ENCODE data around the gene ADARB1.
A peak's percentile ranks its signal among the peaks of the same experiment; 100 is the strongest.

The ADARB1 gene

DNA sequence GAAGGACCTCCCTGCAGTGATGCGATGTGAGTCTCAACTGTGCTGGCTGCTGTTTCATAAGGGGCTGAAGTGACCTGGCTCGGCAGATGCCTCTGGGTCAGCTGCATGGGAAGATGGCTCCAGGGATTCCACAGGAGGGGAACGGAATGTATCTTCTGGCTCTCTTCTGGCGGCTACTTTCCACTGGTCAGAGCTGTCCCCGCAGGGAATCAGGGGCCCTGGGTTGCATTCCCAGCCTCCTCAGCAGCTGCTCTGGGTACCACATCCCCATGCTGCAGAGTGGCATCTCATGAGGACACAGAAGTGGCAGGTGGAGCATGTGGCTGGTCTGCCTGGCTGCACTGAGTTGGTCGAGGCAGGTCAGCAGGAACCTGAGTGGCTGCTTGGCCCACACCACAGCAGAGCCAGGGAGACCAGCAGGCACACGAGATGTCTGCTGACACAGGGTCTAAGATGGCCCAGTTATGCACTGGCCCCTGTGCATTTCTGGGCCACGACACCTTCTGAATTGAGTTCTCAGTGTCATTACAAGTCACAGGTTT, 170.5 kb downstream of the ADARB1 start:
- no peak overlapping the region for H3K4me3 ChIP-seq (replicated peaks; ENCODE audit: low read depth, low read length)
- no peak for DNase-seq (ENCODE audit: low read depth)
- TF ChIP-seq, protein P1, sequence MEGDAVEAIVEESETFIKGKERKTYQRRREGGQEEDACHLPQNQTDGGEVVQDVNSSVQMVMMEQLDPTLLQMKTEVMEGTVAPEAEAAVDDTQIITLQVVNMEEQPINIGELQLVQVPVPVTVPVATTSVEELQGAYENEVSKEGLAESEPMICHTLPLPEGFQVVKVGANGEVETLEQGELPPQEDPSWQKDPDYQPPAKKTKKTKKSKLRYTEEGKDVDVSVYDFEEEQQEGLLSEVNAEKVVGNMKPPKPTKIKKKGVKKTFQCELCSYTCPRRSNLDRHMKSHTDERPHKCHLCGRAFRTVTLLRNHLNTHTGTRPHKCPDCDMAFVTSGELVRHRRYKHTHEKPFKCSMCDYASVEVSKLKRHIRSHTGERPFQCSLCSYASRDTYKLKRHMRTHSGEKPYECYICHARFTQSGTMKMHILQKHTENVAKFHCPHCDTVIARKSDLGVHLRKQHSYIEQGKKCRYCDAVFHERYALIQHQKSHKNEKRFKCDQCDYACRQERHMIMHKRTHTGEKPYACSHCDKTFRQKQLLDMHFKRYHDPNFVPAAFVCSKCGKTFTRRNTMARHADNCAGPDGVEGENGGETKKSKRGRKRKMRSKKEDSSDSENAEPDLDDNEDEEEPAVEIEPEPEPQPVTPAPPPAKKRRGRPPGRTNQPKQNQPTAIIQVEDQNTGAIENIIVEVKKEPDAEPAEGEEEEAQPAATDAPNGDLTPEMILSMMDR (IDR thresholded peaks at IDR 0.05; ENCODE audit: low read length, missing control alignments) = no peak

DNA sequence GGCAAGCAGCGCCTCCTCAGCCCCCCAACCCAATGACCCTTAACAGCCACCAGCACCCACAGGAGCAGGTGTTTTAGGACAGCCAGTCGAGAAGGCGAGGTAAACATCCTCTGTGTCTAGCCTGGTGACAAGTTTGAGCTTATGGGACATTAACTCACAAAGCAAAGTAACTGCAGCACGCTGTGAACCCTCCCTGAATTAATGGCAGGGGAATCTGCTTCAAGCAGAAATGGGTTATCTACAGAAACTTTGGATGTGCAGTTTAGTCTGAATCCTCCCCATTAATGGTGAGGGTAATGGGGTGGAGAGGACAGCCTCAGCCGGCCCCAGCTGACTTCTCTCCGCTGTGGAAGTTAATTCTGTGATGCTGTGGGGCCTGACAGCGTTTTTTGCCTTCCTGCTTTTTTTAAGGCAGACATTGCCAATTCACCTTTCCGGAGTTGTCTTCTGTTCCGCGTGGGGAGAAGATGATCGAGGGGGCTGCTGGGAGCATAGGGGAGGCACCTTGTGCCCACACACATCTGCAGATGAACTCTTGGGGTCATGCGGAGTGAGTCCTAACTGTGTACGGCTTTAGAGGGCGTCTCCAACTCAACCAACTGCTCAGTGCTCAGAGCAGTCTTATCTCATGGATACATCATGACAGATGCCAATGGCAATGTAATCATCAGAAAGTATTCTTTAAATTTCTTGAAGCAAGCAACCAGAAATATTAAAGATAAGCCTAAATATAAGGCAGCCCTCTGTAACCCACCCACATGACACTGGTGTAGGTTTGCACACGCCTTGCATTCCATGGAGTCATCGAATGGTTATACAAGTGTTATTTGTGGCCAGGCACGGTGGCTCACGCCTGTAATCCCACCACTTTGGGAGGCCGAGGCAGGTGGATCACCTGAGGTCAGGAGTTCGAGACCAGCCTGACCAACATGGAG, 172.3 kb downstream of the ADARB1 start:
- no peak overlapping the region for H3K4me3 ChIP-seq (replicated peaks; ENCODE audit: low read depth, low read length)
- DNase-seq (ENCODE audit: low read depth) = no peak
- TF ChIP-seq, protein P1 (IDR thresholded peaks at IDR 0.05; ENCODE audit: low read length, missing control alignments) = no peak

DNA sequence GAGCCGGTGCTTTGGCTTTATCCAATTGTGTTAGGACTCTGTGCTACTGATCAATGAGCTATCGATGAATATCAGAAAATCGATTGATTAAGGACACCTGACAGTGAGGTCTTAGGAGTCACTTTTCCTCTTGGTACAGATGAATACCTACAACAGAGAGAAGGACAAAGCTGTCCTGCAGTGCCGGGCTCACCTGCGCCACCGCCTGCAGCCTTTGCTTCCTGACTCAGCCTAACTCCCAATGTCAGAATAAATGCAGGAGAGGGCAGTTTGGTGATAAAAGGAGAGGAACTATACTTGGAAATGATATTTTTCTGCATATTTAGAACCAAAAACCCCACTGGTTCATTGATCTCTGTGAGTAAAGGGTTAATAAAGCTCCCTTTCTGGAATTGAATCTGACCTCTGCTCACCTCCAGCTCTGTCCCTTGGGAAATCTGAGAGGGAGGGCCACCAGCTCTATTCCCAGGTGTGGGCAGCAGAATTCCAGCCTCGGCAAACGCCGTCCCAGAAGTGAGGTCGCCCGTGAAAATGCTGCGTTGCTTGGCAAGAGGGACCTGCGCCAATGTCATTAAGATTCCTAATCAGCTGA, 174.0 kb downstream of the ADARB1 start:
- no peak for DNase-seq (ENCODE audit: low read depth)
- TF ChIP-seq, protein P1 (IDR thresholded peaks at IDR 0.05; ENCODE audit: low read length, missing control alignments) = no peak
- H3K4me3 ChIP-seq (replicated peaks; ENCODE audit: low read depth, low read length) = peak overlapping the region; percentile 36

DNA sequence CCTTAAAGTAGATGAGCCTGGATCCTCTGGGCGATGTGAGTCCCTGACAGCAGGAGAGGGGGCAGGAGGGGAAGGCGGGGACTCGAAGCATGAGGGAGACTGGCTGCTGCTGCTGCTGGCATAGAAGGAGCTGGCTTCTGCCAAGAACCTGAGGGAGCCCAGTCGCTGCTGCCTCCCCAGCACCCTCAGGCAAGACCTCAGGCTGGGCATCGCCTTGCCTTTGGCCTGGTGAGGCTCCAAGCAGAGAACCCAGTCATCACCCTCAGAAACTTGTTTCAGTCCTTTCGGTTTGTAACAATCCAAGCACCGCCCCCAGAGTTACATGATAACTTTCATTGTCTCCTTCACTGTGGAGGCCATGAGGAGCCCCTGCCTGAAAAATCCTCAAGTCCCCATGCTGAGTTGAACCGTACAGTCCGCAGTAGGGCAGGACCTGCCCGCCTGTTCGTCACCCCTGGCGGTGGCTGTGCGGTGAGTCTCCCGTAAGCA, 174.6 kb downstream of the ADARB1 start:
- peak; percentile 36 for DNase-seq (ENCODE audit: low read depth)
- H3K4me3 ChIP-seq (replicated peaks; ENCODE audit: low read depth, low read length) = peak overlapping the region; percentile 36
- TF ChIP-seq, protein P1 (IDR thresholded peaks at IDR 0.05; ENCODE audit: low read length, missing control alignments) = no peak

DNA sequence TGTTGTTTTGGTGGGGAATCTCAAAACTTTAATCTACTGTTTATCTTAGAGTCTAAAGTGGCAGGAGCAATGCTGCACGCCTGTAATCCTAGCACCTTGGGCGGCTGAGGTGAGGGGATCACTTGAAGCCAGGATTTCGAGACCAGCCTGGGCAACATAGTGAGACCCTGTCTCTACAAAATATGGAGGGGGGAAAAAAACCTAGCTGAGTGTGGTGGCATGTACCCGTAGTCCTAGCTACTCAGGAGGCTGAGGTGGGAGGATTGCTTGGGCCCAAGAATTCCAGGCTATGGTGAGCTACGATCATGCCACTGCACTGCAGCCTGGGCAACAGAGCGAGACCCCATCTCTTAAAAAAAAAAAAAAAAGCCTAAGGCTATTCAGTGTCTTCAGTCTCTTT, 175.2 kb downstream of the ADARB1 start:
- TF ChIP-seq, protein P1 (IDR thresholded peaks at IDR 0.05; ENCODE audit: low read length, missing control alignments) = no peak
- H3K4me3 ChIP-seq (replicated peaks; ENCODE audit: low read depth, low read length) = no peak overlapping the region
- DNase-seq (ENCODE audit: low read depth) = no peak

DNA sequence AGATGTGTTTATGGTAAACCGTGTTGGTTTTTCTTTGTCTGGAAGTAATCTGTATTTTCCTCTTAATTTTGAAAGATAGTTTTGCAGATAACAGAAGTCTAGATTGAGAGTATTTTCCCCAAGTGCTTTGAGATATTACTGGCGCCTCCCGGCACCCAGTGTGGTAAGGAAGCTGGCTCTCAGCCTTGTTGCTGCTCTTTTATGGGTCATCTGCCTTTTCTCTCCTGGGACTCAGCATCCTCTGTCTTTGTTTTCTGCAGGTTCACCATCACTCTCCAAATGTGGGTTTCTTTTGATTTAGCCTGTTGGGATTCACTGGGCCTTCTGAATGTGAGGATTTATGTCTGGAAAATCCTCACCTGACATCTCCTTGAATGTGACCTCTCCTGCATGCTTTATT, 175.9 kb downstream of the ADARB1 start:
- TF ChIP-seq, protein P1 (IDR thresholded peaks at IDR 0.05; ENCODE audit: low read length, missing control alignments) = no peak
- no peak for DNase-seq (ENCODE audit: low read depth)
- H3K4me3 ChIP-seq (replicated peaks; ENCODE audit: low read depth, low read length) = no peak overlapping the region
